Subcutaneous abdominal adipose tissue (tissue), 5 donors: Measurements from ENCODE around the gene KIAA1328.
A peak's percentile ranks its signal among the peaks of the same experiment; 100 is the strongest.

Source experiments
- H3K27ac ChIP-seq: one replicate; pipeline ENCODE4 v1.7.0; 2013; ENCODE audit warnings: low read depth, mild to moderate bottlenecking, inconsistent platforms, low read length, moderate library complexity
- H3K27me3 ChIP-seq, 5 donors: one replicate each; pipeline ENCODE4 v1.7.0; 2013; ENCODE audit warnings: low read length in 5 of 5, inconsistent platforms in 1 of 5; ENCODE audit not compliant: control insufficient read depth in 5 of 5, insufficient read depth in 4 of 5
- H3K36me3 ChIP-seq, 5 donors: one replicate each; pipeline ENCODE4 v1.7.0; 2013; ENCODE audit warnings: low read length in 5 of 5; ENCODE audit not compliant: control insufficient read depth in 5 of 5, insufficient read depth in 5 of 5
- H3K4me1 ChIP-seq, 5 donors: one replicate each; pipeline ENCODE4 v1.7.0; 2013; ENCODE audit warnings: low read length in 5 of 5, mild to moderate bottlenecking in 3 of 5, moderate library complexity in 1 of 5; ENCODE audit not compliant: control insufficient read depth in 5 of 5, insufficient read depth in 5 of 5
- H3K4me3 ChIP-seq, 5 donors: one replicate each; pipeline ENCODE4 v1.7.0; 2013; ENCODE audit warnings: low read length in 5 of 5, low read depth in 1 of 5
- H3K9ac ChIP-seq, 5 donors: one replicate each; pipeline ENCODE4 v1.7.0; 2013; ENCODE audit warnings: low read length in 5 of 5, mild to moderate bottlenecking in 4 of 5, moderate library complexity in 3 of 5
- H3K9me3 ChIP-seq, 5 donors: one replicate each; pipeline ENCODE4 v1.7.0; 2013; ENCODE audit warnings: low read length in 5 of 5; ENCODE audit not compliant: control insufficient read depth in 5 of 5
- donor health status: healthy.
- donor health status: healthy.
- donor health status: healthy.
- donor health status: healthy.
- donor health status: healthy.

KIAA1328 gene

GRCh38 chr18:36819621-36820020, 9.3 kb upstream of the KIAA1328 start:
- Histone ChIP-seq H3K4me3 (no peak overlapping the region), H3K9me3 (no peaks in the 10 kb centered on the region), H3K36me3 (peaks cover 11 to 32% (median 16%) of the 10 kb centered on the region in 5 donors), H3K9ac (no peak overlapping the region), H3K27me3 (no peaks in the 10 kb centered on the region), H3K4me1 (no peaks in the 10 kb centered on the region), H3K27ac (no peak overlapping the region)

- H3K4me3 ChIP-seq: no peak overlapping the region
- H3K36me3 ChIP-seq: peaks cover 11 to 29% (median 16%) of the 10 kb centered on the region in 5 donors
- no peaks in the 10 kb centered on the region for H3K9me3 ChIP-seq
- H3K27me3 ChIP-seq: no peaks in the 10 kb centered on the region
- H3K4me1 ChIP-seq: no peaks in the 10 kb centered on the region
- no peak overlapping the region for H3K27ac ChIP-seq
- H3K9ac ChIP-seq: no peak overlapping the region
Measured at GRCh38 chr18:36821681-36822080, 7.2 kb upstream of the KIAA1328 start.

GRCh38 chr18:36825526-36825925, 3.4 kb upstream of the KIAA1328 start:
- peaks cover 0 to 28% (median 23%) of the 10 kb centered on the region in 5 donors for H3K4me1 ChIP-seq
- no peak overlapping the region for H3K4me3 ChIP-seq
- H3K9ac ChIP-seq: no peak overlapping the region
- H3K27ac ChIP-seq: no peak overlapping the region
- peaks cover 0 to 6% (median 0%) of the 10 kb centered on the region in 5 donors for H3K36me3 ChIP-seq
- no peaks in the 10 kb centered on the region for H3K9me3 ChIP-seq
- no peaks in the 10 kb centered on the region for H3K27me3 ChIP-seq

GRCh38 chr18:36826556-36826955, 2.4 kb upstream of the KIAA1328 start:
- Histone ChIP-seq H3K4me3 (no peak overlapping the region), H3K9me3 (no peaks in the 10 kb centered on the region), H3K4me1 (peaks cover 0 to 28% (median 23%) of the 10 kb centered on the region in 5 donors), H3K9ac (no peak overlapping the region), H3K27me3 (no peaks in the 10 kb centered on the region), H3K27ac (no peak overlapping the region), H3K36me3 (peaks cover 0 to 6% (median 0%) of the 10 kb centered on the region in 5 donors)

- peak overlapping the region; percentile 95 to 100 (median 100) for H3K4me3 ChIP-seq
- peaks cover 0 to 3% (median 0%) of the 10 kb centered on the region in 5 donors for H3K36me3 ChIP-seq
- no peaks in the 10 kb centered on the region for H3K9me3 ChIP-seq
- peaks cover 0 to 28% (median 23%) of the 10 kb centered on the region in 5 donors for H3K4me1 ChIP-seq
- H3K27me3 ChIP-seq: no peaks in the 10 kb centered on the region
- peak overlapping the region; percentile 77 for H3K27ac ChIP-seq
- H3K9ac ChIP-seq: peak overlapping the region; percentile 63 to 96 (median 90)
Measured at GRCh38 chr18:36828157-36828629, 734 bp upstream of the KIAA1328 start.

- peak overlapping the region; percentile 97 to 100 (median 100) for H3K4me3 ChIP-seq
- peak overlapping the region; percentile 77 for H3K27ac ChIP-seq
- H3K4me1 ChIP-seq: peaks cover 0 to 28% (median 23%) of the 10 kb centered on the region in 5 donors
- no peaks in the 10 kb centered on the region for H3K9me3 ChIP-seq
- H3K9ac ChIP-seq: peak overlapping the region; percentile 2 to 92 (median 86)
- no peaks in the 10 kb centered on the region for H3K36me3 ChIP-seq
- H3K27me3 ChIP-seq: no peaks in the 10 kb centered on the region
Measured at GRCh38 chr18:36829362-36830157, 633 bp downstream of the KIAA1328 start.

- H3K27me3 ChIP-seq: no peaks in the 10 kb centered on the region
- H3K4me3 ChIP-seq: peak overlapping the region in 4 of 5 donors; percentile 97 to 100 (median 99)
- H3K4me1 ChIP-seq: peaks cover 0 to 28% (median 23%) of the 10 kb centered on the region in 5 donors
- no peak overlapping the region for H3K27ac ChIP-seq
- peaks cover 0 to under 1% (median 0%) of the 10 kb centered on the region in 5 donors for H3K36me3 ChIP-seq
- peak overlapping the region in 1 of 5 donors; percentile 92 for H3K9ac ChIP-seq
- H3K9me3 ChIP-seq: no peaks in the 10 kb centered on the region
Measured at GRCh38 chr18:36830158-36830495, 1.2 kb downstream of the KIAA1328 start.

GRCh38 chr18:36831139-36831538, 2.2 kb downstream of the KIAA1328 start:
- Histone ChIP-seq H3K36me3 (peaks cover 0 to 3% (median 2%) of the 10 kb centered on the region in 5 donors), H3K27ac (no peak overlapping the region), H3K9ac (no peak overlapping the region), H3K4me3 (no peak overlapping the region), H3K27me3 (no peaks in the 10 kb centered on the region), H3K4me1 (peaks cover 0 to 28% (median 23%) of the 10 kb centered on the region in 5 donors), H3K9me3 (no peaks in the 10 kb centered on the region)

GRCh38 chr18:36833120-36833519, 4.2 kb downstream of the KIAA1328 start:
- Histone ChIP-seq H3K4me1 (peaks cover 0 to 19% (median 14%) of the 10 kb centered on the region in 5 donors), H3K9ac (no peak overlapping the region), H3K36me3 (peaks cover 0 to 9% (median 2%) of the 10 kb centered on the region in 5 donors), H3K27me3 (no peaks in the 10 kb centered on the region), H3K27ac (no peak overlapping the region), H3K4me3 (no peak overlapping the region), H3K9me3 (no peaks in the 10 kb centered on the region)

- Histone ChIP-seq H3K27ac (no peak overlapping the region), H3K36me3 (peaks cover 2 to 9% (median 3%) of the 10 kb centered on the region in 5 donors), H3K27me3 (no peaks in the 10 kb centered on the region), H3K4me1 (peaks cover 0 to 4% (median 0%) of the 10 kb centered on the region in 5 donors), H3K9ac (no peak overlapping the region), H3K9me3 (no peaks in the 10 kb centered on the region), H3K4me3 (no peak overlapping the region)
Measured at GRCh38 chr18:36835927-36836326, 7.0 kb downstream of the KIAA1328 start.
